ENCODE data around the gene EZH1.

EZH1 gene

DNA sequence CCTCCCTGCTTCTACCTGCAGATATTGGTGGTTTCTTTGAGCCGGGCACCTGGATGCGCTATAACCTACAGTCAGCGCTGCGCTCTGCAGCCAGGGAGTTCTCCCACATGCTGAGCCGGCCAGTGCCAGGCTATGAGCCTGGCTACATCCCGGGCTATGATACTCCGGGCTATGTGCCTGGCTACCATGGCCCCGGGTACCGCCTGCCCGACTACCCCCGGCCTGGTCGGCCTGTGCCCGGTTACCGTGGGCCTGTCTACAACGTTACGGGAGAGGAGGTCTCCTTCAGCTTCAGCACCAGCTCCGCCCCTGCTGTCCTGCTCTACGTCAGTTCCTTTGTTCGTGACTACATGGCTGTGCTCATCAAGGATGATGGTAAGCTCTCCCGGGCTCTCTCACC is 49.3 kb downstream of the EZH1 start:
- peak overlapping the region; percentile 5 for H3K9ac ChIP-seq (ENCODE audit: insufficient read length, low read depth)
- H3K9me3 ChIP-seq (ENCODE audit: insufficient read depth, low read length): no peaks in the 10 kb centered on the region
- no peak for TF ChIP-seq ZNF274 (IDR thresholded peaks at IDR 0.05; ENCODE audit: low read depth, low read length)
- no peak for TF ChIP-seq YY1 (IDR thresholded peaks at IDR 0.05; ENCODE audit: insufficient read depth, insufficient read length)
- TF ChIP-seq SUZ12 (IDR thresholded peaks at IDR 0.05; ENCODE audit: extremely low read depth, insufficient read depth, insufficient read length): no peak
- peaks cover 72% of the 10 kb centered on the region for H3K36me3 ChIP-seq (ENCODE audit: insufficient read depth, insufficient read length, low read length)
- no peak overlapping the region for H3K4me3 ChIP-seq (ENCODE audit: insufficient read length, low read depth)
- peaks cover 15% of the 10 kb centered on the region for H3K4me1 ChIP-seq (ENCODE audit: insufficient read depth, insufficient read length)
- no peak for DNase-seq (ENCODE audit: low read depth, low spot score)
- H3K27me3 ChIP-seq (ENCODE audit: insufficient read depth, insufficient read length): no peaks in the 10 kb centered on the region

GRCh38 chr17:42694524-42694923 is 50.3 kb downstream of the EZH1 start:
- no peaks in the 10 kb centered on the region for H3K27me3 ChIP-seq (ENCODE audit: insufficient read depth, insufficient read length)
- no peaks in the 10 kb centered on the region for H3K9me3 ChIP-seq (ENCODE audit: insufficient read depth, low read length)
- no peak overlapping the region for H3K4me3 ChIP-seq (ENCODE audit: insufficient read length, low read depth)
- peaks cover 13% of the 10 kb centered on the region for H3K4me1 ChIP-seq (ENCODE audit: insufficient read depth, insufficient read length)
- TF ChIP-seq SUZ12 (IDR thresholded peaks at IDR 0.05; ENCODE audit: extremely low read depth, insufficient read depth, insufficient read length) (no peak), YY1 (IDR thresholded peaks at IDR 0.05; ENCODE audit: insufficient read depth, insufficient read length) (no peak), ZNF274 (IDR thresholded peaks at IDR 0.05; ENCODE audit: low read depth, low read length) (no peak)
- H3K36me3 ChIP-seq (ENCODE audit: insufficient read depth, insufficient read length, low read length): peaks cover 74% of the 10 kb centered on the region
- H3K9ac ChIP-seq (ENCODE audit: insufficient read length, low read depth): no peak overlapping the region
- no peak for DNase-seq (ENCODE audit: low read depth, low spot score)

- no peaks in the 10 kb centered on the region for H3K9me3 ChIP-seq (ENCODE audit: insufficient read depth, low read length)
- H3K27me3 ChIP-seq (ENCODE audit: insufficient read depth, insufficient read length): no peaks in the 10 kb centered on the region
- peaks cover 81% of the 10 kb centered on the region for H3K36me3 ChIP-seq (ENCODE audit: insufficient read depth, insufficient read length, low read length)
- H3K9ac ChIP-seq (ENCODE audit: insufficient read length, low read depth): no peak overlapping the region
- no peak overlapping the region for H3K4me3 ChIP-seq (ENCODE audit: insufficient read length, low read depth)
- no peak for DNase-seq (ENCODE audit: low read depth, low spot score)
- no peak for TF ChIP-seq SUZ12 (IDR thresholded peaks at IDR 0.05; ENCODE audit: extremely low read depth, insufficient read depth, insufficient read length)
- TF ChIP-seq ZNF274 (IDR thresholded peaks at IDR 0.05; ENCODE audit: low read depth, low read length): no peak
- no peak for TF ChIP-seq YY1 (IDR thresholded peaks at IDR 0.05; ENCODE audit: insufficient read depth, insufficient read length)
- peaks cover 16% of the 10 kb centered on the region for H3K4me1 ChIP-seq (ENCODE audit: insufficient read depth, insufficient read length)
Measured at GRCh38 chr17:42692489-42692888, 52.4 kb downstream of the EZH1 start.

DNA sequence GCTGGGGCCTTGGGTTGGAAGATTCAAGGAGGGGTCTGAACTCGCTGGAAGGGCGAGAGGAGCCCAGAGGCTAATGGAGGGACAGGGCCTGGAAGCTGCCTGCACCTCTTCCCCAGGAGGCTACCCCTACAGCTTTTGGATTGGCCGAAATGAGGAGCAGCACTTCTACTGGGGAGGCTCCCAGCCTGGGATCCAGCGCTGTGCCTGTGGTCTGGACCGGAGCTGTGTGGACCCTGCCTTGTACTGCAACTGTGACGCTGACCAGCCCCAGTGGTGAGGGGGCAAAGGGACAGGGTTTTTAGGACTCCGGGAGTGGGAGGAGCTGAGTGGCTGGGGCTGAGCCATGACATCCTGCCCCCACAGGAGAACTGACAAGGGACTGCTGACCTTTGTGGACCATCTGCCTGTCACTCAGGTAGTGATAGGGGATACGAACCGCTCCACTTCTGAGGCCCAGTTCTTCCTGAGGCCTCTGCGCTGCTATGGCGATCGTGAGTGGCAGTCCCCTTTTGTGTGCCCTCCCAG is 53.8 kb downstream of the EZH1 start:
- peaks cover 24% of the 10 kb centered on the region for H3K4me1 ChIP-seq (ENCODE audit: insufficient read depth, insufficient read length)
- H3K27me3 ChIP-seq (ENCODE audit: insufficient read depth, insufficient read length): no peaks in the 10 kb centered on the region
- H3K4me3 ChIP-seq (ENCODE audit: insufficient read length, low read depth): no peak overlapping the region
- no peaks in the 10 kb centered on the region for H3K9me3 ChIP-seq (ENCODE audit: insufficient read depth, low read length)
- DNase-seq (ENCODE audit: low read depth, low spot score): no peak
- H3K9ac ChIP-seq (ENCODE audit: insufficient read length, low read depth): no peak overlapping the region
- no peak for TF ChIP-seq ZNF274 (IDR thresholded peaks at IDR 0.05; ENCODE audit: low read depth, low read length)
- TF ChIP-seq YY1 (IDR thresholded peaks at IDR 0.05; ENCODE audit: insufficient read depth, insufficient read length): no peak
- TF ChIP-seq SUZ12 (IDR thresholded peaks at IDR 0.05; ENCODE audit: extremely low read depth, insufficient read depth, insufficient read length): no peak
- peaks cover 79% of the 10 kb centered on the region for H3K36me3 ChIP-seq (ENCODE audit: insufficient read depth, insufficient read length, low read length)

DNA sequence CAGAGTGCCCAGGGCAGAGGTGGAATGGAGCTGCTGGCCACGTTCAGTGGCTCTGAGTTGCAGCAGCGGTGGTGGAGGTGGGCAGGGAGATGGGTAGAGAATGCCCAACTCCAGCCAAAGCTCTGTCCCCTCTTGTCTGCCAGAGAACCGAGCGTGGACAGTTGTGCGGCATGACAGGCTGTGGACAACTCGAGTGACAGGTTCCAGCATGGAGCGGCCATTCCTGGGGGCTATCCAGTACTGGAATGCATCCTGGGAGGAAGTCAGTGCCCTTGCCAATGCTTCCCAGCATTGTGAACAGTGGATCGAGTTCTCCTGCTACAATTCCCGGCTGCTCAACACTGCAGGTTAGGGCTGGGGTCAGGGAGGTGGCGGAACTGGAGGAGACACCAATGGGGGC is 54.2 kb downstream of the EZH1 start:
- no peak overlapping the region for H3K4me3 ChIP-seq (ENCODE audit: insufficient read length, low read depth)
- H3K36me3 ChIP-seq (ENCODE audit: insufficient read depth, insufficient read length, low read length): peaks cover 79% of the 10 kb centered on the region
- no peak overlapping the region for H3K9ac ChIP-seq (ENCODE audit: insufficient read length, low read depth)
- no peaks in the 10 kb centered on the region for H3K9me3 ChIP-seq (ENCODE audit: insufficient read depth, low read length)
- TF ChIP-seq ZNF274 (IDR thresholded peaks at IDR 0.05; ENCODE audit: low read depth, low read length): no peak
- TF ChIP-seq SUZ12 (IDR thresholded peaks at IDR 0.05; ENCODE audit: extremely low read depth, insufficient read depth, insufficient read length): no peak
- TF ChIP-seq YY1 (IDR thresholded peaks at IDR 0.05; ENCODE audit: insufficient read depth, insufficient read length): no peak
- H3K4me1 ChIP-seq (ENCODE audit: insufficient read depth, insufficient read length): peaks cover 25% of the 10 kb centered on the region
- H3K27me3 ChIP-seq (ENCODE audit: insufficient read depth, insufficient read length): no peaks in the 10 kb centered on the region
- no peak for DNase-seq (ENCODE audit: low read depth, low spot score)

- peaks cover 73% of the 10 kb centered on the region for H3K36me3 ChIP-seq (ENCODE audit: insufficient read depth, insufficient read length, low read length)
- no peak overlapping the region for H3K4me3 ChIP-seq (ENCODE audit: insufficient read length, low read depth)
- TF ChIP-seq SUZ12 (IDR thresholded peaks at IDR 0.05; ENCODE audit: extremely low read depth, insufficient read depth, insufficient read length) (no peak), YY1 (IDR thresholded peaks at IDR 0.05; ENCODE audit: insufficient read depth, insufficient read length) (no peak), ZNF274 (IDR thresholded peaks at IDR 0.05; ENCODE audit: low read depth, low read length) (no peak)
- H3K27me3 ChIP-seq (ENCODE audit: insufficient read depth, insufficient read length): no peaks in the 10 kb centered on the region
- peaks cover 28% of the 10 kb centered on the region for H3K4me1 ChIP-seq (ENCODE audit: insufficient read depth, insufficient read length)
- H3K9ac ChIP-seq (ENCODE audit: insufficient read length, low read depth): peak overlapping the region; percentile 39
- H3K9me3 ChIP-seq (ENCODE audit: insufficient read depth, low read length): no peaks in the 10 kb centered on the region
- no peak for DNase-seq (ENCODE audit: low read depth, low spot score)
Measured at GRCh38 chr17:42687707-42688320, 57.0 kb downstream of the EZH1 start.

DNA sequence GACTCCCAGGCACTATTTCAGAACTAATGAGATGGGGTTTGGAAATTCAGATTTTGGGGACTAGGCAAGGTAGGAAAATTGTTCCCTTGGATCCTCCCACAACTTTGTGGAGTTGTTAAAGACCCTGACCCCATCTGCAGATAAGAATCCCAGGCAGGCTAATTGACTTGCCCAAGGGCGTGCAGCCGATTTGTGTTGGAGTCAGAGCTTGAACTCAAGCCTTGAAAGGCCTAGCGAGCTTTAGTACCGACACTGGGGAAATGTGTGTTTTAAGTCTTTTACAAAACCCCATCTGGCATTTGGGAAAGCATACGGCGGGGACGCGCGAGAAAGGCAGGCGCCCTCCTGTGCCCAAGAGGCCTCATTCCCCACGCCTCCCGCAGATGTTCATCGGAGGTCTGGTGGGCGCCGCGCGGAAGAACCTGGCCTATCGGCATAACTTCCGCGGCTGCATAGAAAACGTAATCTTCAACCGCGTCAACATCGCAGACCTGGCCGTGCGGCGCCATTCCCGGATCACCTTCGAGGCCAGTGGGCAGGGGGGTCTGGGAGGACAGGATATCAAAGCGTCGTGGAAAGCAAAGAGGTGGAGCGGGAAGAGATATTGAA is 58.2 kb downstream of the EZH1 start:
- TF ChIP-seq SUZ12 (IDR thresholded peaks at IDR 0.05; ENCODE audit: extremely low read depth, insufficient read depth, insufficient read length) (no peak), YY1 (IDR thresholded peaks at IDR 0.05; ENCODE audit: insufficient read depth, insufficient read length) (no peak), ZNF274 (IDR thresholded peaks at IDR 0.05; ENCODE audit: low read depth, low read length) (no peak)
- peaks cover 30% of the 10 kb centered on the region for H3K4me1 ChIP-seq (ENCODE audit: insufficient read depth, insufficient read length)
- no peak for DNase-seq (ENCODE audit: low read depth, low spot score)
- no peak overlapping the region for H3K4me3 ChIP-seq (ENCODE audit: insufficient read length, low read depth)
- H3K9ac ChIP-seq (ENCODE audit: insufficient read length, low read depth): peak overlapping the region; percentile 39
- peaks cover 61% of the 10 kb centered on the region for H3K36me3 ChIP-seq (ENCODE audit: insufficient read depth, insufficient read length, low read length)
- no peaks in the 10 kb centered on the region for H3K27me3 ChIP-seq (ENCODE audit: insufficient read depth, insufficient read length)
- no peaks in the 10 kb centered on the region for H3K9me3 ChIP-seq (ENCODE audit: insufficient read depth, low read length)
